Epithelial cell of esophagus (primary cell): ENCODE measurements around the gene CHRM4.

Source experiments
- DNase-seq: peaks from one replicate; pipeline ENCODE4 v3.0.0; 2010; ENCODE audit warnings: low read depth
- H3K4me3 ChIP-seq: 2 replicates; pipeline ENCODE4 v1.5.1; 2011; ENCODE audit warnings: mild to moderate bottlenecking, low read length, control low read depth
- CTCF ChIP-seq: IDR thresholded peaks from 2 replicates; pipeline ENCODE4 v1.5.1; 2011; ENCODE audit warnings: low read depth, mild to moderate bottlenecking, low read length, control low read depth, inconsistent platforms; ENCODE audit not compliant: insufficient read depth; ENCODE audit errors: missing control alignments

Gene CHRM4

GRCh38 chr11:46378811-46379481 lies 12.6 kb downstream of the CHRM4 start:
- H3K4me3 ChIP-seq = no peak overlapping the region
- DNase-seq = no peak
- no peak for TF ChIP-seq CTCF

GRCh38 chr11:46378296-46378695 lies 13.3 kb downstream of the CHRM4 start:
- no peak overlapping the region for H3K4me3 ChIP-seq
- TF ChIP-seq CTCF = no peak
- DNase-seq = no peak

GRCh38 chr11:46377831-46378230 lies 13.7 kb downstream of the CHRM4 start:
- TF ChIP-seq CTCF = no peak

GRCh38 chr11:46377290-46377689 lies 14.3 kb downstream of the CHRM4 start:
- DNase-seq = no peak
- H3K4me3 ChIP-seq = no peak overlapping the region
- no peak for TF ChIP-seq CTCF

More at GRCh38 chr11:46377831-46378230, 13.7 kb downstream of the CHRM4 start:
- H3K4me3 ChIP-seq = no peak overlapping the region
- DNase-seq = no peak

- DNase-seq = no peak
- H3K4me3 ChIP-seq = no peak overlapping the region
- no peak for TF ChIP-seq CTCF
Measured at GRCh38 chr11:46376258-46377050, 15.1 kb downstream of the CHRM4 start.

- no peak for DNase-seq
- no peak for TF ChIP-seq CTCF
- no peak overlapping the region for H3K4me3 ChIP-seq
Measured at GRCh38 chr11:46375392-46376101, 16.0 kb downstream of the CHRM4 start.
